ENCODE results near the gene SRSF1.

Gene SRSF1

DNA sequence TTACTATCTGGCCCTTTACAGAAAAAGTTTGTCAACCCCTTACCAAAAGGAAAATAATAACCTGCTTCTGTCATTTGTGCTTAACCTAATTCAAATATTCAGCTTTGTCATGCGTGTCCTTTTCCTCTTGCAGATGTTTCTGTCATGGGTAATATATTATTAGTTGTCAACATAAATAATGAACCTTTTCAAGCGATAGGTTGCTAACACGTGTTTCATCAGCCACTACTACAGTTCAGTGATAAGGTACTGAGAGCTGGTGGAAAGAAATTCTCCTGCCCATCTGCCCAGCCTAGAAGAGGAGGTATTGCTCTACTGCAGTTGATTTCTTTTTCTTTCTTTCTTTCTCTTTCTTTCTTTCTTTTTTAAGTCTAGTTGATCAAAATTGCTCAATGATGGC lies 12.0 kb upstream of the SRSF1 start:
- DNase-seq (ENCODE audit: low read depth) = no peak

DNA sequence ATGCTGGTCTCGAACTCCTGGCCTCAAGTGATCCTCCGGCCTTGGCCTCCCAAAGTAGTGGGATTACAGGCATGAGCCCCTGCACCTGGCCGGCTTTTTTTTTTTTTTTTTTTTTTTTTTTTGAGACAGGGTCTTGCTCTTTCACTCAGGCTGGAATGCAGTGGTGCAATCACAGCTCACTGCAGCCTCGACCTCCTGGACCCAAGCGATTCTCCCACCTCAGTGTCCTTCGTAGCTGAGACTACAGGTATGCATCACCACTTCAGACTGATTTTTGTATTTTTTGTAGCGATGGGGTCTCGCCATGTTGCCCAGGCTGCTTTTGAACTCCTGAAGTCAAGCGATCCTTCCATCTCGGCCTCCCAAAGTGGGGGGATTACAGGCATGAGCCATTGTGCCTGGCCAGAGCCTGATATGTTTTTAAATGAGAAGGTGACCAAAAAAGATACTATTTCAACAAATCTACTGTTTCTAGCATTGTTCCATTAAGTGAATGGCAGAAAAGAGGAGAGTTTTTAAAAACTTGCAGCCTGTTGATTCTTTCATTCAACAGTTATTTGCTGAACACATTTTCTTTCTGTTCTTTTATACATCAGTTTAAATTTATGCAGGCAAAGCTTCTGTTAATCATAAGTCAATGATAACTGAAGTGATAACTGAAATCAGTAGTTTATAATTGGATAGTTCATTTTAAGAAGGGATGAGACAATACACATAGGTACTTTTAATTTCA lies 3.2 kb upstream of the SRSF1 start:
- DNase-seq (ENCODE audit: low read depth) = no peak

DNA sequence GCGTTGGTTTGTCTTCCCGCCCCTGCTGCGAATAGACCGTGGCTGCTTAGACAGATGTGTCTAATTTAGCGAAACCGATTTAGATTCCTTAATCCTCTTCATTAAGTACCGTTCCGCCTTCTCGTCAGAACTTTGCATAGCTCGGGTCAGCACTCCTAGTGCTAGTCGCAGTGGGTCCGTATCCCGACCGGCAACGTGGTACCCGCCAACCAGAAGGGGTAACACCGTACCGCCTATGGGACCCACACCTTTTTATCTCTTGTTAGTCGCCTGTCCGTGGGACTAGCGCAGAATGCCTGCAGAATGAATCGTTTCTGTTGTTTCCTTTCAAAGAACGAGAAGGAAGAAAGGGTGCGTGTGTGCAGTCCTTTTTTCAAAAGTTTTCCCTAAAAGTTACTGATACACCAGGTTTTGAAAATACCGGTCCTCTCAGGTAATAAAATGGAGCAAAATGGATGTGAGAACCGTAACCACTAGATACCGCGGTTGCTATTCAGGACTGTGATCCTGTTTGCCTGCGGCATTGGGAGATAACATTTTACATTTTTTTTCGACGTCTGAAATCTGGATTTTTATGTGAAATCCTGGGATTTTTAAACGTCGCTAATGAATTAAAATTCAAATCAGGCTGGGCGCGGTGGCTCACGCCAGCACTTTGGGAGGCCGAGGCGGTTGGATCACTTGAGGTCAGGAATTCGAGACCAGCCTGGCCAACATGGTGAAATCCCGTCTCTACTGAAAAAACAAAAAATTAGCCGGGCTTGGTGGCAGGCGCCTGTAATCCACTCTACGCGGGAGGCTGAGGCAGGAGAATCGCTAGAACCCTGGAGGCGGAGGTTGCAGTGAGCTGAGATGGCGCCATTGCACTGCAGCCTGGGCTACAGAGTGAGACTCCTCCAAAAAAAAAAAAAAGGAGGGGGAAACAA lies 998 bp upstream of the SRSF1 start:
- no peak for DNase-seq (ENCODE audit: low read depth)

- peak; percentile 24 for DNase-seq (ENCODE audit: low read depth)
These were observed 504 bp downstream of the SRSF1 start for GRCh38 chr17:58006560-58006923.

- no peak for DNase-seq (ENCODE audit: low read depth)
These were observed 1.1 kb downstream of the SRSF1 start for GRCh38 chr17:58005728-58006559.

DNA sequence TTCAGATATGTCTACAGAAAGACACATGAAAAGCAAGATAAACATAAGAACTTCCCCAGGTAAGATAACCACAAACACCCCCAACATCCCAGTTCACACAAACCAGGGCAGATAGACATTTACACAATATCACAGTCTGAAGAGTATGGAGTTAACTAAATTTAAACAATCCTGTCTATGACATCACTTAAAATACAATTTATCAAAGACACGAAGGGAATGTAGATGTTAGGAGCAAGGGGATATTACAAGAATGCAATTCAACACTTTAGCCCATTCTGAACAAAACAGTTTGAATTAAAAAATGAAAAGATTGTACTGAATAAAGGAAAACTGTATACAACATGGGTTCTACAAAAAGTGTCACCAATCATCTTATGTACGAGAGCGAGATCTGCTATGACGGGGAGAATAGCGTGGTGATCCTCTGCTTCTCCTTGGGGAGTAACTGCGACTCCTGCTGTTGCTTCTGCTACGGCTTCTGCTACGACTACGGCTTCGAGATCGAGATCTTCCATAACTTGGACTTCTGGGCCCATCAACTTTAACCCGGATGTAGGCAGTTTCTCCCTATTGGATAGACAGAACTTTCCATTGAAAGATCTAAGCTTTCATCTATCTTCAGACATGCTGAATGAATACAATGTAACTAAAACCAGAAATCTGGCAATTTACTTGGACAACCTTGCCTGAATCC lies 1.9 kb downstream of the SRSF1 start:
- no peak for DNase-seq (ENCODE audit: low read depth)

GRCh38 chr17:58004060-58004459 lies 3.0 kb downstream of the SRSF1 start:
- DNase-seq (ENCODE audit: low read depth) = no peak

GRCh38 chr17:58002973-58003372 lies 4.1 kb downstream of the SRSF1 start:
- no peak for DNase-seq (ENCODE audit: low read depth)

GRCh38 chr17:58002154-58002948 lies 4.7 kb downstream of the SRSF1 start:
- DNase-seq (ENCODE audit: low read depth) = no peak

DNA sequence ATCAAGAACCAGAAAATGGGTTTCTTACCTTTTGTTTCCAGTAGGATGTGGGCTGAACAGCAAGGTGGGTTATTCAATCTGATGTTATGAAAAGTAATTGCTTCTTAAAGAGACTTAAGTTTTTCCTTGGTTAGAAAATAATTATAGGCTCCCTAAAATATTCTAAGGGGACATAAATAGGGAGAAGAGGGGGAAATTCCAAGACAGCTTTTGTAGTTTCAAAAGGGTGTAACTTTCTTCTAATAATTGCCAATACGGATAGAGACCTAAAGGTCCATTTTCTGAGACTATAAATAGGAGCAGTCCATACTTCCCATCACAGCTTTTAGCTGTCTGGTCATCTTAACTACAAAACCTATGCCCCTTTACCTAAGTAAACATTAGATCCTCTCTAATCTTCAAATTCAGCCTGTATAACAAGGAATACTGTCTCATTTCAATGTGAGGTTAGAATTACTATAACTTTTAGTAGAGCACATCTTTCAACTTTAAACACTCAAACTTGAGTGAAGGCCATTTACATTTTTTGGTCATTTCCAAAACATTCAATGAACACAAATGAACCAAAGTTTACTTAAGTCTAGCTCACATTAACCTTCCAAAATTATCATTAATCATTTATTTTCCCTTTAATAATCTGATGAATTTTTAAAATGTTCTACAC lies 5.5 kb downstream of the SRSF1 start:
- DNase-seq (ENCODE audit: low read depth) = no peak

DNA sequence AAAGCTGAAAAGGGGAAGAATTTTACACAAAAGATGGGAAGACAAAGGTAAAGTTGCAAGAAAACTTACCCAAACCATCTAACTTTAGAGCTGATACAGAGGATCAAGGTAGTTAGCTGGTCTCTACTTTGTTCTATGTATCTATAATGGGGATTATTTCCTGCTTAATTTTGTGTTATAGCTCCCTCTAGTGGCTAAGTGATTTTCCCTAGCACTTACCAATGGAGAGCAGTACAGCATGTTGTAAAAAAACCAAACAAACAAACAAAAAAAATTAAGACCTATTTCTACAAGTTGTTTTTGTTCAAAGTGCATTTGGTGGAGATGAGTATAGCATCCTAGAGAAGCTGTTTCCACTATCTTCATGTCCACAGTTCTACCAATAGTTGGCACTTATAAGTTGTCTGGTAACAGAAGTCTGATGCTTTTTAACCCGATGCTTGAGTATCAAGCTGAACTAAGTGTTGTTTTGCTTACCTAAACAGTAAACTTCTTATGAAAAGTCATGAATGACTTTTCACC lies 7.5 kb downstream of the SRSF1 start:
- DNase-seq (ENCODE audit: low read depth) = peak; percentile 31

- no peak for DNase-seq (ENCODE audit: low read depth)
These were observed 8.0 kb downstream of the SRSF1 start for GRCh38 chr17:57999010-57999495.

GRCh38 chr17:57997085-57997809 lies 9.8 kb downstream of the SRSF1 start:
- DNase-seq (ENCODE audit: low read depth) = no peak

- DNase-seq (ENCODE audit: low read depth) = peak; percentile 50
These were observed 11.7 kb downstream of the SRSF1 start for GRCh38 chr17:57995076-57995956.

DNA sequence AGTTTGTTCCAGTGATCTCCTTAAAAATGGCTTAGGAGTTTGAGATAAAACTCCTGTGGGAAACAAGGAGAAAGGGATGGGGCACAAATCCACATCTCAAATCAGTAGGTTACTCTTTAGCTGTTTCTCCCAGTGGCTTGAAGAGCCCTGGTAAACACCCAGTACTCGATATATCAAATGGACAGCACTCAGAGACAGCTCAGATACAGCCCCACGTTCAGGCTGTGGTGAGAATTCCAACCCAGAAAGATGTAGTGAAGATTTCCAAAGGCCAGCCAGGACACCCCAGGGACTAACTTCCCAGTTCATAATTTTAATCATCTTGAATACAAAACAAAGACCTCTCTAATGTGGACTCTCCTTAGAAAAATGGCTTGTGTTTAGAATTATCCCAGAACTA lies 12.6 kb downstream of the SRSF1 start:
- DNase-seq (ENCODE audit: low read depth) = no peak

GRCh38 chr17:57993471-57994365 lies 13.3 kb downstream of the SRSF1 start:
- no peak for DNase-seq (ENCODE audit: low read depth)

- no peak for DNase-seq (ENCODE audit: low read depth)
These were observed 15.5 kb downstream of the SRSF1 start for GRCh38 chr17:57991537-57991936.

Data from GM04503 (cell line).